ENCODE data around the gene GSX2.

- TF ChIP-seq EZH2 (IDR thresholded peaks at IDR 0.05) (no peak), POLR2AphosphoS5 (IDR thresholded peaks at IDR 0.05; ENCODE audit: borderline replicate concordance, low read depth, low read length) (no peak), FOXP2 (optimal IDR thresholded peaks at IDR 0.05; ENCODE audit: control extremely low read depth, extremely low read length, insufficient read depth) (no peak)
These were observed 6.4 kb upstream of the GSX2 start for GRCh38 chr4:54093324-54094240.
